ENCODE data around the gene VPS13D. TPM values are rescaled to one million over a fixed set of nuclear protein-coding genes. Genes with fewer than 3 reads are reported as not detected.
A peak's percentile ranks its signal among the peaks of the same experiment; 100 is the strongest.
"Not testable (repeated sequence)": the region's sequence is repeated elsewhere in the genome, so short reads cannot be mapped to it uniquely, and the experiment has no call there.

Gene VPS13D
- total RNA-seq, 4 donors from 2014 or later: 88.1 to 105 (median 97.1) TPM

DNA sequence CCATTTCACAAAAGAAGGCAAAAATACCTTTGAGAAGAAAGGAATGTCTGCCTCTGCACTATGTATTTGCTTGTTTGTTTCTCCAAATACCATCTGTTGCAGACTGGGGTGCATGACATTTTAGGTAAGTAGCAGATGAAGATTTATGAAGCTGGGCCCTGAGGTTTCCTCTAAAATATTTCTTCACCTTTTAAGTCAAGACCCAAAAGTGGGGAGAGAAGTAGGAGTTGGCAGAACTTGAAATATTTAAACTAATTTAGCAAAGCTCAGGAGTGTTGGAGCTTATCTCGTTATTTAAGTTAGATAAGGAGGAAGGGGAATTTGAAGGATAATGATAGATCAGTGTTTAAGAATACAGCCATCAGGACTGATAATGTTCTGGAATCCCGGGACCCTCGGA lies 235.3 kb downstream of the VPS13D start:
- TF ChIP-seq, protein P1, sequence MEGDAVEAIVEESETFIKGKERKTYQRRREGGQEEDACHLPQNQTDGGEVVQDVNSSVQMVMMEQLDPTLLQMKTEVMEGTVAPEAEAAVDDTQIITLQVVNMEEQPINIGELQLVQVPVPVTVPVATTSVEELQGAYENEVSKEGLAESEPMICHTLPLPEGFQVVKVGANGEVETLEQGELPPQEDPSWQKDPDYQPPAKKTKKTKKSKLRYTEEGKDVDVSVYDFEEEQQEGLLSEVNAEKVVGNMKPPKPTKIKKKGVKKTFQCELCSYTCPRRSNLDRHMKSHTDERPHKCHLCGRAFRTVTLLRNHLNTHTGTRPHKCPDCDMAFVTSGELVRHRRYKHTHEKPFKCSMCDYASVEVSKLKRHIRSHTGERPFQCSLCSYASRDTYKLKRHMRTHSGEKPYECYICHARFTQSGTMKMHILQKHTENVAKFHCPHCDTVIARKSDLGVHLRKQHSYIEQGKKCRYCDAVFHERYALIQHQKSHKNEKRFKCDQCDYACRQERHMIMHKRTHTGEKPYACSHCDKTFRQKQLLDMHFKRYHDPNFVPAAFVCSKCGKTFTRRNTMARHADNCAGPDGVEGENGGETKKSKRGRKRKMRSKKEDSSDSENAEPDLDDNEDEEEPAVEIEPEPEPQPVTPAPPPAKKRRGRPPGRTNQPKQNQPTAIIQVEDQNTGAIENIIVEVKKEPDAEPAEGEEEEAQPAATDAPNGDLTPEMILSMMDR (IDR thresholded peaks at IDR 0.05): no peak
- ATAC-seq (ENCODE audit: low FRiP score) (no peak), DNase-seq (ENCODE audit: low spot score) (no peak)

DNA sequence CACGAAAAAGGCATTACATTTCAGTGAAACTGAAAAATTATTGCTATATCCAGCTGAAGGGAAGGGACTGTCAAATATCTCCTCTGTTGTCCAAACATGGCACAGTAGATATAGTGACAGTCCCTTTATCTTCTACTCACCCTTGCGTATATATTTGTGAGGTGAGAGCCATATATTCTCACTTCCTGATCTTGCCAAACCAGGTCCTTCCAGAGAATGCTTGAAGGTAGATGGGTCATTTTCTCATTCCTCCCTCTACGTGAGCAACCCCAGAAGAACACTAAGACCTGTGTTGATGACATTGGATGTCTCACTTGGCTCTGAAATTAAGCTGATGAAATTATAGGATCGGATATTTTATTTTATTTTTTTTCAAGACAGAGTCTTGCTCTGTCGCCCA lies 237.0 kb downstream of the VPS13D start:
- DNase-seq (ENCODE audit: low spot score) (no peak), ATAC-seq (ENCODE audit: low FRiP score) (no peak)

DNA sequence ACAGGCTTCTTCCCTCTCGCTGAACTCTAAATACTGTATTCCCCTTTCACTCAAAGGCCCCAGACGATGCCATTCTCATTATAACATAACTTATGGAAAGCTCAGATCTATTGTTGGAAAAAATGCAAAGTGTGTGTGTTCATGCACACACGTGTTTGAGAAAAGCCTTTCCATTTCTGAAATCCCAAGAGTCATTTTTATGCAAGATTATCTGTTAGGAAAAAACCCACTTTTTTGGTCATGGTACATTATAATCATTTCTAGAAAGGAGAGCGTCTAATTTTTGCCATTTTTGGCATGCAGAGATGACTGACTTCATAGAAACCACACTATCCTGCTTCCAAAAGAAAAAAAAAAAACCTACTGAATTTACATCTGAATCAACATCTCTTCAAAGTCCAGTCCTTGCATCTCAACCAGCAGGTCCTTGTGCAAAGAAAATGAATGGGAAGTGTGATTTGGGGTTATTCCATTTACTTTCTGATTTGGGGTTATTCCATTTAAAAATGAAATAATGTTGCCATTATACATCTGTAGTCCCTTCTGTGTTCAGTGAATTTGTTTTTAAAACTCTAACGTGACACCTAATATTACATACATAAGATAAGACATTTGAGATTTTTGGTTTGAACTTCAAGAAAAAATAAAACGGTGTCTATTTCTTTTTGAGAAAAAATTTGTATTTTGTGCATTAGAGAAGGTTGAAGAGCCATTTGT lies 237.9 kb downstream of the VPS13D start:
- TF ChIP-seq, protein P1 (IDR thresholded peaks at IDR 0.05): no peak
- no peak for DNase-seq (ENCODE audit: low spot score)
- no peak for ATAC-seq (ENCODE audit: low FRiP score)

More for the DNA sequence above, 237.0 kb downstream of the VPS13D start:
- TF ChIP-seq, protein P1 (IDR thresholded peaks at IDR 0.05): no peak

DNA sequence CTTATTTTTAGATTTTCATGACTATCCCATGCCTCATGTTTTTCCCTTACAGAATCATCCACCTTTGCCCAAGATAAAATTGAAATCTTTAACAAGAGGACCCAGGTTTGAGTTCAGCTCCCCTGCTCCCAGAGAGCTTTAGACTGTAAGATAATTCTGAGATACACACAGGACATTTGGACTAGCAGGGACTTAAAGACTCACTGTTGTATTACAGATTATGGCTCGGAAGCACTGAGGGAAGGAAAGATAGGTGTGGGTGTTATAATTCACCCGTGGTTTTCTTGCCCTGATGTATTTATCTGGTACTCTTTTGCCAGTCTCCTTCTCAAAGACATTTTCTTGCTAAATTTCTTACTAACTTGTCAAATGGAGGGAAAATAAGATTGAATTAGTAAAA lies 238.5 kb downstream of the VPS13D start:
- ATAC-seq (ENCODE audit: low FRiP score): no peak
- TF ChIP-seq, protein P1 (IDR thresholded peaks at IDR 0.05): no peak
- DNase-seq (ENCODE audit: low spot score): no peak

DNA sequence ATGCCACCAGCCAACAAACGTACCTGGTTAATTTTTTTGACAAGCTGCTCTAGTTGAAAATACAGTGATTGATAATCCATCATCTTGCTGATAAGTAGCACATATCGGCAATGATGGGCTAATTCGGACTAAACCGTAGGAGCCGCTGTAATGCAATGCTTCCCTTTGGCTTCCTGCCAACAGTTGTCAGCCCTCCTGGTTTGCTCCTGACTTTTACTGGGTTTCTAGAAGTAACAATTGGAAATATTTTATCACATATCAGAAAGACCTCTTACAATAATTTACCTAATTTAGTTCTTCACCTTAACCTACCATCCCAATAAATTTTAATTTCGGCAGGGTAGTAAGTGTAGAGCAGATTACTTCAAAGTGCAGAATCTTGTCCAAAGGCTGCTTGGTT lies 239.7 kb downstream of the VPS13D start:
- TF ChIP-seq, protein P1 (IDR thresholded peaks at IDR 0.05): no peak
- ATAC-seq (ENCODE audit: low FRiP score): no peak

DNA sequence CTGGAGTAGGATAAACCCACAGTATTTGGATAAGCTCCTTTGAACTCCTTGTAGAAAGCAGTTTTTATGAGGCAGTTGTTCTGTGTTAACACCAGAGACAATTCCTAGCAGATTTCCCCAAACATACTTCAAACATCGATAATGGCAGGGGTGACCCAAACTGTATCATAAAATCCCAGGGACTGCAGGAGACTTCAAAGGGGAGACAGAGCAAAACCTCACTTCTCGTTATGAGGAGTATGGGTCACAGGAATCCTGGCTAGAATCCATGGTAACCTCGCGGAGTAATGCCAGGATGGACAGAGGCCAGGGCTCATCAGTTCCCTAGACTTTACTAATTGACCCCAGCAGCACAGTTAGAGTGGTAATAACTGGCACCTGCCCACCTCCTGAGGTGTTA lies 240.2 kb downstream of the VPS13D start:
- TF ChIP-seq, protein P1 (IDR thresholded peaks at IDR 0.05): no peak
- ATAC-seq (ENCODE audit: low FRiP score) (peak; percentile 43), DNase-seq (ENCODE audit: low spot score) (no peak)

More for the DNA sequence above, 239.7 kb downstream of the VPS13D start:
- no peak for DNase-seq (ENCODE audit: low spot score)

DNA sequence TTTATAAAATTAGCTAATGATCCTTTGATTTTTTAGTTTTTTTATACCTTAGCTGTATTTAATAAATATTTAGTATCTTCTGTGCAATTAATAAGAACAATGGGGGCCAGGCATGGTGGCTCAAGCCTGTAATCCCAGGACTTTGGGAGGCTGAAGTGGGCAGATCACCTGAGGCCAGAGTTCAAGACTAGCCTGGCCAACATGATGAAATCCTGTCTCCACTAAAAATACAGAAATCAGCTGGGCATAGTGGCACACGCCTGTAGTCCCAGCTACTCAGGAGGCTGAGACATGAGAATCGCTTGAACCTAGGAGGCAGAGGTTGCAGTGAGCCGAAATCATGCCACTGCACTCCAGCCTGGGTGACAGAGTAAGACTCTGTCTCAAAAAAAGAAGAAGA lies 241.1 kb downstream of the VPS13D start:
- not testable (repeated sequence) for ATAC-seq (ENCODE audit: low FRiP score); DNase-seq (ENCODE audit: low spot score)

Measured in omental fat pad (tissue), 4 donors.